Measurements from ENCODE around the gene NT5C1A.
A peak's percentile ranks its signal among the peaks of the same experiment; 100 is the strongest.

Gene NT5C1A

GRCh38 chr1:39649636-39650185 lies 22.2 kb downstream of the NT5C1A start:
- peaks cover 15% of the 10 kb centered on the region for H3K4me1 ChIP-seq (ENCODE audit: insufficient read depth, insufficient read length)
- no peak overlapping the region for H3K4me3 ChIP-seq (ENCODE audit: insufficient read length, low read depth)
- H3K9me3 ChIP-seq (ENCODE audit: insufficient read depth, low read length): no peaks in the 10 kb centered on the region
- no peak for DNase-seq (ENCODE audit: low read depth, low spot score)
- no peak overlapping the region for H3K9ac ChIP-seq (ENCODE audit: insufficient read length, low read depth)
- no peaks in the 10 kb centered on the region for H3K36me3 ChIP-seq (ENCODE audit: insufficient read depth, insufficient read length, low read length)
- H3K27me3 ChIP-seq (ENCODE audit: insufficient read depth, insufficient read length): peaks cover 81% of the 10 kb centered on the region
- TF ChIP-seq YY1 (IDR thresholded peaks at IDR 0.05; ENCODE audit: insufficient read depth, insufficient read length): no peak
- TF ChIP-seq SUZ12 (IDR thresholded peaks at IDR 0.05; ENCODE audit: extremely low read depth, insufficient read depth, insufficient read length): no peak
- TF ChIP-seq ZNF274 (IDR thresholded peaks at IDR 0.05; ENCODE audit: low read depth, low read length): no peak

GRCh38 chr1:39648496-39648895 lies 23.4 kb downstream of the NT5C1A start:
- peaks cover 15% of the 10 kb centered on the region for H3K4me1 ChIP-seq (ENCODE audit: insufficient read depth, insufficient read length)
- H3K36me3 ChIP-seq (ENCODE audit: insufficient read depth, insufficient read length, low read length): no peaks in the 10 kb centered on the region
- no peak for TF ChIP-seq ZNF274 (IDR thresholded peaks at IDR 0.05; ENCODE audit: low read depth, low read length)
- no peak for TF ChIP-seq YY1 (IDR thresholded peaks at IDR 0.05; ENCODE audit: insufficient read depth, insufficient read length)
- TF ChIP-seq SUZ12 (IDR thresholded peaks at IDR 0.05; ENCODE audit: extremely low read depth, insufficient read depth, insufficient read length): no peak
- peaks cover 81% of the 10 kb centered on the region for H3K27me3 ChIP-seq (ENCODE audit: insufficient read depth, insufficient read length)
- no peak overlapping the region for H3K4me3 ChIP-seq (ENCODE audit: insufficient read length, low read depth)
- H3K9ac ChIP-seq (ENCODE audit: insufficient read length, low read depth): no peak overlapping the region
- H3K9me3 ChIP-seq (ENCODE audit: insufficient read depth, low read length): no peaks in the 10 kb centered on the region
- no peak for DNase-seq (ENCODE audit: low read depth, low spot score)

GRCh38 chr1:39647247-39647646 lies 24.7 kb downstream of the NT5C1A start:
- Histone ChIP-seq H3K9me3 (ENCODE audit: insufficient read depth, low read length) (no peaks in the 10 kb centered on the region), H3K36me3 (ENCODE audit: insufficient read depth, insufficient read length, low read length) (no peaks in the 10 kb centered on the region), H3K9ac (ENCODE audit: insufficient read length, low read depth) (no peak overlapping the region), H3K27me3 (ENCODE audit: insufficient read depth, insufficient read length) (peaks cover 81% of the 10 kb centered on the region), H3K4me3 (ENCODE audit: insufficient read length, low read depth) (no peak overlapping the region), H3K4me1 (ENCODE audit: insufficient read depth, insufficient read length) (peaks cover 15% of the 10 kb centered on the region)
- DNase-seq (ENCODE audit: low read depth, low spot score): no peak
- TF ChIP-seq SUZ12 (IDR thresholded peaks at IDR 0.05; ENCODE audit: extremely low read depth, insufficient read depth, insufficient read length) (no peak), YY1 (IDR thresholded peaks at IDR 0.05; ENCODE audit: insufficient read depth, insufficient read length) (no peak), ZNF274 (IDR thresholded peaks at IDR 0.05; ENCODE audit: low read depth, low read length) (no peak)

GRCh38 chr1:39646232-39647081 lies 25.4 kb downstream of the NT5C1A start:
- no peak overlapping the region for H3K4me3 ChIP-seq (ENCODE audit: insufficient read length, low read depth)
- peak; percentile 22 for DNase-seq (ENCODE audit: low read depth, low spot score)

GRCh38 chr1:39645411-39646043 lies 26.4 kb downstream of the NT5C1A start:
- no peak overlapping the region for H3K4me3 ChIP-seq (ENCODE audit: insufficient read length, low read depth)
- H3K9me3 ChIP-seq (ENCODE audit: insufficient read depth, low read length): no peaks in the 10 kb centered on the region
- DNase-seq (ENCODE audit: low read depth, low spot score): no peak
- peaks cover 15% of the 10 kb centered on the region for H3K4me1 ChIP-seq (ENCODE audit: insufficient read depth, insufficient read length)
- no peak overlapping the region for H3K9ac ChIP-seq (ENCODE audit: insufficient read length, low read depth)
- H3K27me3 ChIP-seq (ENCODE audit: insufficient read depth, insufficient read length): peaks cover 83% of the 10 kb centered on the region
- TF ChIP-seq YY1 (IDR thresholded peaks at IDR 0.05; ENCODE audit: insufficient read depth, insufficient read length) (no peak), SUZ12 (IDR thresholded peaks at IDR 0.05; ENCODE audit: extremely low read depth, insufficient read depth, insufficient read length) (no peak), ZNF274 (IDR thresholded peaks at IDR 0.05; ENCODE audit: low read depth, low read length) (no peak)
- H3K36me3 ChIP-seq (ENCODE audit: insufficient read depth, insufficient read length, low read length): no peaks in the 10 kb centered on the region

More at GRCh38 chr1:39646232-39647081, 25.4 kb downstream of the NT5C1A start:
- no peak overlapping the region for H3K9ac ChIP-seq (ENCODE audit: insufficient read length, low read depth)
- no peaks in the 10 kb centered on the region for H3K36me3 ChIP-seq (ENCODE audit: insufficient read depth, insufficient read length, low read length)
- H3K9me3 ChIP-seq (ENCODE audit: insufficient read depth, low read length): no peaks in the 10 kb centered on the region
- peaks cover 83% of the 10 kb centered on the region for H3K27me3 ChIP-seq (ENCODE audit: insufficient read depth, insufficient read length)
- peaks cover 15% of the 10 kb centered on the region for H3K4me1 ChIP-seq (ENCODE audit: insufficient read depth, insufficient read length)
- TF ChIP-seq YY1 (IDR thresholded peaks at IDR 0.05; ENCODE audit: insufficient read depth, insufficient read length) (no peak), ZNF274 (IDR thresholded peaks at IDR 0.05; ENCODE audit: low read depth, low read length) (no peak), SUZ12 (IDR thresholded peaks at IDR 0.05; ENCODE audit: extremely low read depth, insufficient read depth, insufficient read length) (no peak)

GRCh38 chr1:39643705-39644104 lies 28.2 kb downstream of the NT5C1A start:
- TF ChIP-seq ZNF274 (IDR thresholded peaks at IDR 0.05; ENCODE audit: low read depth, low read length) (no peak), YY1 (IDR thresholded peaks at IDR 0.05; ENCODE audit: insufficient read depth, insufficient read length) (no peak), SUZ12 (IDR thresholded peaks at IDR 0.05; ENCODE audit: extremely low read depth, insufficient read depth, insufficient read length) (no peak)
- no peak for DNase-seq (ENCODE audit: low read depth, low spot score)
- Histone ChIP-seq H3K4me3 (ENCODE audit: insufficient read length, low read depth) (no peak overlapping the region), H3K36me3 (ENCODE audit: insufficient read depth, insufficient read length, low read length) (no peaks in the 10 kb centered on the region), H3K27me3 (ENCODE audit: insufficient read depth, insufficient read length) (peaks cover 87% of the 10 kb centered on the region), H3K9me3 (ENCODE audit: insufficient read depth, low read length) (no peaks in the 10 kb centered on the region), H3K4me1 (ENCODE audit: insufficient read depth, insufficient read length) (peaks cover 18% of the 10 kb centered on the region), H3K9ac (ENCODE audit: insufficient read length, low read depth) (no peak overlapping the region)

GRCh38 chr1:39642796-39643195 lies 29.1 kb downstream of the NT5C1A start:
- Histone ChIP-seq H3K4me3 (ENCODE audit: insufficient read length, low read depth) (no peak overlapping the region), H3K36me3 (ENCODE audit: insufficient read depth, insufficient read length, low read length) (no peaks in the 10 kb centered on the region), H3K9me3 (ENCODE audit: insufficient read depth, low read length) (no peaks in the 10 kb centered on the region), H3K27me3 (ENCODE audit: insufficient read depth, insufficient read length) (peaks cover 87% of the 10 kb centered on the region), H3K9ac (ENCODE audit: insufficient read length, low read depth) (no peak overlapping the region), H3K4me1 (ENCODE audit: insufficient read depth, insufficient read length) (peaks cover 18% of the 10 kb centered on the region)
- DNase-seq (ENCODE audit: low read depth, low spot score): no peak
- TF ChIP-seq ZNF274 (IDR thresholded peaks at IDR 0.05; ENCODE audit: low read depth, low read length) (no peak), YY1 (IDR thresholded peaks at IDR 0.05; ENCODE audit: insufficient read depth, insufficient read length) (no peak), SUZ12 (IDR thresholded peaks at IDR 0.05; ENCODE audit: extremely low read depth, insufficient read depth, insufficient read length) (no peak)

Measured in NT2/D1 (cell line).